Thoracic aorta endothelial cell (primary cell): ENCODE results near the gene ORC6. TPM values are rescaled to one million over a fixed set of nuclear protein-coding genes. Genes with fewer than 3 reads are reported as not detected.

Source experiments
- total RNA-seq: library from RNA; depleted of rRNA; stranded (reverse); fragments of >200 nt; gene quantifications from 2 replicates; pipeline ENCODE4 v1.2.3, GENCODE V29; 2012

The ORC6 gene, protein sequence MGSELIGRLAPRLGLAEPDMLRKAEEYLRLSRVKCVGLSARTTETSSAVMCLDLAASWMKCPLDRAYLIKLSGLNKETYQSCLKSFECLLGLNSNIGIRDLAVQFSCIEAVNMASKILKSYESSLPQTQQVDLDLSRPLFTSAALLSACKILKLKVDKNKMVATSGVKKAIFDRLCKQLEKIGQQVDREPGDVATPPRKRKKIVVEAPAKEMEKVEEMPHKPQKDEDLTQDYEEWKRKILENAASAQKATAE
- total RNA-seq: 25.9 and 26.0 TPM in 2 replicates

DNA sequence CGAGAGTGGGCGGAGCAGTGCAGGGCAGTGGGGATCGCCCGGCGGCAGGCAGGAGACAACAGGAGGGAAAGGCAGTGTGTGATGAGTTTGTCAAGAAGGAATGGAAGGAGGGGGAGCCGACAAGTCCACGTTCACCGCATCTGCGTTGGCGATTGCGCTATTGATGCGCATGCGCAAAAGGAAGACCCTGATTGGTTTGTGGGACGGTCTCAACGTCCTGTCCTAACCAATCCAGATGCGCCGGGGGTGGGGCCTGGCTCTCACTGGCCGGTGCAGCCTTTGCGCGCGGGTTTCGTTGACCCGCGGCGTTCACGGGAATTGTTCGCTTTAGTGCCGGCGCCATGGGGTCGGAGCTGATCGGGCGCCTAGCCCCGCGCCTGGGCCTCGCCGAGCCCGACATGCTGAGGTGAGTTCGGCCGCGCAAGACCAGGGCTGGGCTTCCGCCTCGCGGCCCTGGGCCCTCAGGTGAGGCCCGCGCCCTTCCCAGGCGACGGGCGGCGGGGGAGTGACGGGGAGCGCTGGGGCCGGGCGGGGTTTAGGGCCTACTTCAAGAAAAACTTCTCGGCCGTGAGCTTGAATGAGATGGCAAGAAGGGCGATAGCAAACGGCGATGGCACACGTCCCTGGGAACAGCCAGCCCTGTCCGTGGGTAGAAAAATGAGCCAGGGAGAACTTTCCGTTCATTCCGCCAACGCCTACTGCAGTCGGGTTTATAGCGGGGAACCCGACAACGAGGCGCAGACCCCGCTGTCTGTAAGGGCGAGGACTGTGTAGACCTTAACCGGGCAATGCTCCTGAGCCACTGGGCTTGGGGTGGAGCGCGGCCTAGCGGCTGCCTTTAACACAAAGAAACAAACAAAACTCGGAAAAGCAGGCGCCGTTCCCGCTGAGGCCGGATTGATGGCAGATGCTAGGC, at the start of gene ORC6:
Gene ORC6, plus strand, starts transcription at position 295 of the 916 bp plus-strand sequence. Its CDS starts 47 bp downstream, at position 342.

DNA sequence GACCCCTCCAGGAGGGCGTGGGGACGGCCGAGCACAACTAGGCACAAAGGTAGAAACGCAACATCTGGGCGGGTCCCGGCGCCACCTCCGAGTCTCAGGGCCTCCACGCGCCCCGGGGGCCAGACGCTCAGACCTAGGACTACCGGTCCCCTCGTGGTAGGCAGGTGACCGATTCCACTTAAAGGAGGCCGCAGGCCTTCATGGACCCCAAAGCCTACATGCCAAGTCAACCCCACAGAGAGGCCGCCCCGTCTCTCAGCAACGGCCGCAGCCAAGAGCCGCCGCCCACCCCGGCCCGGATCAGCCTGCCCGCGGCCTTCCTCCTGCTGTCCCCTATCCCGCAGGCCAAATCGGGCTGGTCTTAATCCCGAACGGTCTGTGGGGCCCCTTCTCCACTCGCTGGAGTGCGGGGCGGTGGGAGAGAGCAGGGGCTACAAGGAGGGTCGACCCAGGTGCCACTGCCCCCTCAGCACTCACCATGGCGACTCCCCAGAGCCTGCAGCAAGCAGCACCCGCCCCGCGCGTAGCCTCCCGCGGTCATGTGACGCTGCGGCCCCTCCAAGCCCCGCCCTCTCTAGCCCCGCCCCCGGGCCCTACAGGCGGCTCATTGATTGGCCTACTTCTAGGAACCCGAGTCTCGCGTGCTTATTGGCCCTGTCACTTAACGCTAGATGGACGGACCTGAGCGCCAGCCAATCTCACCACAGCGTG, 650 bp upstream of the ORC6 start, which contains the start of gene VPS35:
Gene VPS35, minus strand, starts transcription at position 525 of the 711 bp plus-strand sequence. Its CDS starts 45 bp downstream, at position 480.

Other genes with a start within 250 kb of the ORC6 start
- gene SHCBP1, start 68.3 kb upstream of the ORC6 start, total RNA-seq: 54.8 and 68.9 TPM in 2 replicates
- gene VPS35, start 481 bp upstream of the ORC6 start, total RNA-seq: 199 and 225 TPM in 2 replicates
- gene MYLK3, start 58.7 kb downstream of the ORC6 start, total RNA-seq: under 0.01 and 0.13 TPM in 2 replicates
- 8.0 and 10.1 TPM in 2 replicates for gene C16orf87, start 141.5 kb downstream of the ORC6 start, total RNA-seq
- 10.6 and 10.7 TPM in 2 replicates for gene GPT2, start 194.7 kb downstream of the ORC6 start, total RNA-seq